Cardiac muscle cell (in vitro differentiated cells and primary cell): Measurements from ENCODE around the gene CBX8. TPM values are rescaled to one million over a fixed set of nuclear protein-coding genes. Genes with fewer than 3 reads are reported as not detected.
A peak's percentile ranks its signal among the peaks of the same experiment; 100 is the strongest.

Source experiments
- DNase-seq, 2 donors: peaks; one replicate each; pipeline versions ENCODE4 v3.0.0 to v3.0.0-alpha.2; 2010 to 2017; ENCODE audit warnings: low read depth in 1 of 2, low spot score in 1 of 2
- H3K27ac ChIP-seq: fragments of 200-600 bp; sonication (generic); 2 replicates; pipeline ENCODE4 v1.5.1; 2016
- H3K27me3 ChIP-seq: fragments of 200-600 bp; sonication (generic); 2 replicates; pipeline ENCODE4 v1.6.0; 2016; ENCODE audit warnings: control low read depth
- H3K36me3 ChIP-seq: fragments of 200-600 bp; sonication (generic); 2 replicates; pipeline ENCODE4 v1.5.1; 2016; ENCODE audit warnings: control low read depth
- H3K4me1 ChIP-seq: fragments of 200-600 bp; sonication (generic); 2 replicates; pipeline ENCODE4 v1.8.1; 2017; ENCODE audit warnings: low read depth, mild to moderate bottlenecking, mixed run types
- H3K4me3 ChIP-seq: fragments of 200-600 bp; sonication (generic); 2 replicates; pipeline ENCODE4 v1.5.1; 2016; ENCODE audit warnings: mild to moderate bottlenecking
- H3K9me3 ChIP-seq: fragments of 200-600 bp; sonication (generic); 2 replicates; pipeline ENCODE4 v1.5.1; 2017; ENCODE audit warnings: low read depth, mild to moderate bottlenecking, control low read depth
- CTCF ChIP-seq: IDR thresholded peaks from 2 replicates; pipeline ENCODE4 v1.5.1; 2012; ENCODE audit warnings: low read depth, mild to moderate bottlenecking, low read length
- polyA plus RNA-seq: library from polyadenylated mRNA; unstranded; fragments of >200 nt; fragmentation: Nextera tagmentation; extraction: Ambion mirVana; gene quantifications from 2 replicates; pipeline ENCODE4 v1.2.1, GENCODE V29; 2016
- total RNA-seq: library from RNA; depleted of rRNA; stranded (reverse); fragments of >200 nt; gene quantifications from 2 replicates; pipeline ENCODE4 v1.2.3, GENCODE V29; 2016

Gene CBX8
- total and polyA plus RNA-seq, 2 experiments from 2014 or later = 13.8 to 16.7 TPM

DNA sequence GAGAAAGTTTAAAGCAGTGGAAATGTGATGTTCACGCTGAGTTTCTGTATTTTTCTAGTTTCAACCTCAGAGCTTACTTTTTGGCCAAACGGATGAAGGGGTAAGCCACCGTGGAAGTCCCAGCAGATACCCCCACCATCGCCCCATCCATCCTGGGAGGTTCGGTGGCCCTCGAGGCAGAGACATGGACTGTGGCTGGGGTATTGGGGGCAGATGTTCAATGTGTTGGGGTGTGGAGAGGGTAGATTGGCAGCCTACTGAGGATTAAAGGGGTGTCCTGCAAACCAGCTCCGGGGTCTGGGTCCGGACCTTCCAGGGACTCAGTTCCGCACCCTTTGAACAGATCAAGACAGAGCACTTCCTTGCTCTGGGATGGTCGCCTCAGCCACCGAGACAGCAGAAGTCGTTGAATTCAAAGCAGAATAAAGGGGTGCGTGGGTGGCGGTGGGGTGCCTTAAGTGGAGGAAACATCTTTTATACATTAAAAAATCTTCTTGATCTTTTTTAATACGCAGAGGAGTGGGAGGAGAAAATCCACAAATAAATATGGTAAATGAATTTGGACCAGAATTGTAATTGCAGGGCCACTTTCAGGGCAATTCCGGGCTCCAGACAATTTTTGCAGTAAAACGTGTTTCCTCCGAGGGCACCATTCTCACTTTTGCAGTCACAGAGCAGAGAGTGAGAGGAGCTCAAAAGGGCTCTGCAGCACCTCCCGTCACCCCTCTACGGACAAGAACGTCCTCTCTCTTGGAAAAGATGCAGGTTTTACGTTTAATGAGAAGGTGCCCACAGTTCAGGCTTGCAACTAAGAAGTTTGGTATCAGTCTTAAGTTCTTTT, 8.2 kb upstream of the CBX8 start:
- no peaks in the 10 kb centered on the region for H3K36me3 ChIP-seq
- no peak for TF ChIP-seq CTCF
- no peak for DNase-seq
- H3K27ac ChIP-seq = no peak overlapping the region
- H3K4me3 ChIP-seq = no peak overlapping the region
- H3K27me3 ChIP-seq = peaks cover 96% of the 10 kb centered on the region
- H3K4me1 ChIP-seq = peaks cover 6% of the 10 kb centered on the region
- H3K9me3 ChIP-seq = no peaks in the 10 kb centered on the region

- DNase-seq = no peak
- Histone ChIP-seq H3K4me3 (peak overlapping the region; percentile 9), H3K4me1 (peaks cover 1% of the 10 kb centered on the region), H3K27ac (no peak overlapping the region), H3K36me3 (no peaks in the 10 kb centered on the region), H3K9me3 (no peaks in the 10 kb centered on the region), H3K27me3 (peaks cover 100% of the 10 kb centered on the region)
- TF ChIP-seq CTCF = no peak
Observed at GRCh38 chr17:79803997-79804855, 7.3 kb upstream of the CBX8 start.

DNA sequence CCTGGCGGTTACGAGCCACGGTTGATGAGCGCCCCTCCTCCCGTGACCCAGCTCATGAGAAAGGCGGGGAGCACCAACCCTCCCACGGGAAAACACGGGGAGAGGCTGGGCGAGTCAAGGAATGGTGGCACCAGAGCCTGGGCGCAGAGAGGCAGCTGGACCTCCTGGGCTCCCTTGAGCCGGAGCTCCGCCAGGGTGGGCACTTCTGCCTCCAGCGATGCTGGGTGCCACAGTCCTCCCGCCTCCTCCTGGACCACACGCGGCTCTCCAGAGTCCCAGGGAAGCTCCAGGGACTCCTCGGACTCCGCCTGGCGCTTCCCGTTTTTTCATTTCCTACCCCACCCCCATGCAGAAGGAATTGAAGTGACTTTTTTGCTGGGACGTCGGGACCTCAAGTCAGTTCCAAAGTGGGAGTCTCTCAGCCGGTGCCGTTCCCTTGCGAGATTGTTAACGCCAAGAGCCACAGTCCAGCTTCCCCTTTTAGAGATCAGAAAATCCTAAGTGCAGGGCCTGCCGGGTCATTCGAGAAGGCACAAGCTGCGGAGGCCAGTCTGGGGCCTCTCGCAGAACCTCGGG, 6.6 kb upstream of the CBX8 start:
- H3K4me1 ChIP-seq = no peaks in the 10 kb centered on the region
- no peak for TF ChIP-seq CTCF
- H3K9me3 ChIP-seq = no peaks in the 10 kb centered on the region
- H3K27me3 ChIP-seq = peaks cover 100% of the 10 kb centered on the region
- H3K36me3 ChIP-seq = no peaks in the 10 kb centered on the region
- no peak overlapping the region for H3K27ac ChIP-seq
- no peak for DNase-seq
- no peak overlapping the region for H3K4me3 ChIP-seq

- no peak for TF ChIP-seq CTCF
- no peaks in the 10 kb centered on the region for H3K9me3 ChIP-seq
- no peak overlapping the region for H3K4me3 ChIP-seq
- no peak for DNase-seq
- H3K27ac ChIP-seq = no peak overlapping the region
- H3K4me1 ChIP-seq = peaks cover 3% of the 10 kb centered on the region
- no peaks in the 10 kb centered on the region for H3K36me3 ChIP-seq
- peaks cover 100% of the 10 kb centered on the region for H3K27me3 ChIP-seq
Observed at GRCh38 chr17:79802736-79803420, 6.0 kb upstream of the CBX8 start.

- Histone ChIP-seq H3K27ac (no peak overlapping the region), H3K36me3 (no peaks in the 10 kb centered on the region), H3K27me3 (peaks cover 95% of the 10 kb centered on the region), H3K4me3 (no peak overlapping the region), H3K4me1 (peaks cover 3% of the 10 kb centered on the region), H3K9me3 (no peaks in the 10 kb centered on the region)
- TF ChIP-seq CTCF = no peak
- no peak for DNase-seq
Observed at GRCh38 chr17:79802039-79802735, 5.3 kb upstream of the CBX8 start.
